ENCODE data around the gene MAN1B1. TPM values are rescaled to one million over a fixed set of nuclear protein-coding genes. Genes with fewer than 3 reads are reported as not detected.

Gene MAN1B1
- total and polyA plus RNA-seq, 7 experiments from 2014 or later: 36.0 to 74.2 (median 64.7) TPM

DNA sequence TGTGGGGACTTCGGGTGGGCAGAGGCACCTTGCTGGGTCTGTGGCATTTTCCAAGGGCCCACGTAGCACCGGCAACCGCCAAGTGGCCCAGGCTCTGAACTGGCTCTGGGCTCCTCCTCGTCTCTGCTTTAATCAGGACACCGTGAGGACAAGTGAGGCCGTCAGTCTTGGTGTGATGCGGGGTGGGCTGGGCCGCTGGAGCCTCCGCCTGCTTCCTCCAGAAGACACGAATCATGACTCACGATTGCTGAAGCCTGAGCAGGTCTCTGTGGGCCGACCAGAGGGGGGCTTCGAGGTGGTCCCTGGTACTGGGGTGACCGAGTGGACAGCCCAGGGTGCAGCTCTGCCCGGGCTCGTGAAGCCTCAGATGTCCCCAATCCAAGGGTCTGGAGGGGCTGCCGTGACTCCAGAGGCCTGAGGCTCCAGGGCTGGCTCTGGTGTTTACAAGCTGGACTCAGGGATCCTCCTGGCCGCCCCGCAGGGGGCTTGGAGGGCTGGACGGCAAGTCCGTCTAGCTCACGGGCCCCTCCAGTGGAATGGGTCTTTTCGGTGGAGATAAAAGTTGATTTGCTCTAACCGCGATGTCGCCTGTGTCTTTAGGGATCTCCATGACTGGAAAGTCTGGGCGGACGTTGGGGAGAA lies 21.9 kb downstream of the MAN1B1 start:
- Mint-ChIP-seq H3K27ac (no peak overlapping the region), H3K36me3 (peaks cover 0 to 5% (median 0%) of the 10 kb centered on the region in 5 donors), H3K4me3 (no peak overlapping the region), H3K9me3 (peaks cover 0 to 2% (median 0%) of the 10 kb centered on the region in 11 donors), H3K4me1 (peaks cover 0 to 11% (median 5%) of the 10 kb centered on the region in 7 donors), H3K27me3 (no peaks in the 10 kb centered on the region)
- POLR2A ChIA-PET: interaction anchor here (0.6 to 1.2 kb wide), 2 partner anchors 10 to 13 kb away, joined by 4 to 7 read pairs; no protein-coding TSS in a partner anchor
- H3K4me3 ChIP-seq (ENCODE audit: low read length): no peak overlapping the region
- CTCF ChIA-PET: no interaction called here
- no peaks in the 10 kb centered on the region for H3K9me3 ChIP-seq (ENCODE audit: control insufficient read depth in 2 of 3, low read length in 3 of 3)
- intact Hi-C loops (cut with micrococcal nuclease): no loop called here
- ATAC-seq (no peak), DNase-seq (no peak)
- H3K27ac ChIP-seq (ENCODE audit: low read depth, low read length): no peak overlapping the region
- peaks cover 7 to 95% (median 16%) of the 10 kb centered on the region in 3 experiments for H3K36me3 ChIP-seq (ENCODE audit: control insufficient read depth in 2 of 3, insufficient read depth in 3 of 3, low read length in 3 of 3)
- H3K4me1 ChIP-seq (ENCODE audit: control insufficient read depth in 2 of 2, insufficient read depth in 2 of 2, low read length in 2 of 2): peaks cover 0 to 4% of the 10 kb centered on the region in 2 donors
- H3K27me3 ChIP-seq (ENCODE audit: control insufficient read depth in 2 of 2, insufficient read depth in 2 of 2, low read length in 2 of 2): no peaks in the 10 kb centered on the region

GRCh38 chr9:137109250-137110146 lies 22.7 kb downstream of the MAN1B1 start:
- H3K4me1 ChIP-seq (ENCODE audit: control insufficient read depth in 2 of 2, insufficient read depth in 2 of 2, low read length in 2 of 2): peaks cover 0 to 4% of the 10 kb centered on the region in 2 donors
- H3K27me3 ChIP-seq (ENCODE audit: control insufficient read depth in 2 of 2, insufficient read depth in 2 of 2, low read length in 2 of 2): no peaks in the 10 kb centered on the region
- Mint-ChIP-seq H3K27me3 (no peaks in the 10 kb centered on the region), H3K4me3 (no peak overlapping the region), H3K9me3 (no peaks in the 10 kb centered on the region), H3K27ac (no peak overlapping the region), H3K36me3 (peaks cover 0 to 5% (median 0%) of the 10 kb centered on the region in 5 donors), H3K4me1 (peaks cover 0 to 11% (median 5%) of the 10 kb centered on the region in 7 donors)
- POLR2A ChIA-PET: interaction anchor here (1.2 kb wide), 1 partner anchor 14 kb away, joined by 7 read pairs; no protein-coding TSS in a partner anchor
- no peaks in the 10 kb centered on the region for H3K9me3 ChIP-seq (ENCODE audit: control insufficient read depth in 2 of 3, low read length in 3 of 3)
- DNase-seq (no peak), ATAC-seq (no peak)
- CTCF ChIA-PET: no interaction called here
- intact Hi-C loops (cut with micrococcal nuclease): no loop called here
- H3K4me3 ChIP-seq (ENCODE audit: low read length): no peak overlapping the region
- H3K36me3 ChIP-seq (ENCODE audit: control insufficient read depth in 2 of 3, insufficient read depth in 3 of 3, low read length in 3 of 3): peaks cover 4 to 87% (median 9%) of the 10 kb centered on the region in 3 experiments
- no peak overlapping the region for H3K27ac ChIP-seq (ENCODE audit: low read depth, low read length)

GRCh38 chr9:137110147-137110910 lies 23.5 kb downstream of the MAN1B1 start:
- Histone ChIP-seq H3K27me3 (ENCODE audit: control insufficient read depth in 2 of 2, insufficient read depth in 2 of 2, low read length in 2 of 2) (no peaks in the 10 kb centered on the region), H3K36me3 (ENCODE audit: control insufficient read depth in 2 of 3, insufficient read depth in 3 of 3, low read length in 3 of 3) (peaks cover 1 to 79% (median 4%) of the 10 kb centered on the region in 3 experiments), H3K27ac (ENCODE audit: low read depth, low read length) (no peak overlapping the region), H3K4me1 (ENCODE audit: control insufficient read depth in 2 of 2, insufficient read depth in 2 of 2, low read length in 2 of 2) (peaks cover 0 to 4% of the 10 kb centered on the region in 2 donors), H3K9me3 (ENCODE audit: control insufficient read depth in 2 of 3, low read length in 3 of 3) (no peaks in the 10 kb centered on the region), H3K4me3 (ENCODE audit: low read length) (no peak overlapping the region)
- Mint-ChIP-seq H3K27me3 (no peaks in the 10 kb centered on the region), H3K4me3 (peak overlapping the region in 3 of 10 donors; percentile 16 to 73 (median 68)), H3K36me3 (peaks cover 0 to 3% (median 0%) of the 10 kb centered on the region in 5 donors), H3K9me3 (no peaks in the 10 kb centered on the region), H3K27ac (no peak overlapping the region), H3K4me1 (peaks cover 0 to 11% (median 5%) of the 10 kb centered on the region in 7 donors)
- intact Hi-C loops (cut with micrococcal nuclease): no loop called here
- CTCF ChIA-PET: no interaction called here
- ATAC-seq (no peak), DNase-seq (no peak)
- POLR2A ChIA-PET: no interaction called here

DNA sequence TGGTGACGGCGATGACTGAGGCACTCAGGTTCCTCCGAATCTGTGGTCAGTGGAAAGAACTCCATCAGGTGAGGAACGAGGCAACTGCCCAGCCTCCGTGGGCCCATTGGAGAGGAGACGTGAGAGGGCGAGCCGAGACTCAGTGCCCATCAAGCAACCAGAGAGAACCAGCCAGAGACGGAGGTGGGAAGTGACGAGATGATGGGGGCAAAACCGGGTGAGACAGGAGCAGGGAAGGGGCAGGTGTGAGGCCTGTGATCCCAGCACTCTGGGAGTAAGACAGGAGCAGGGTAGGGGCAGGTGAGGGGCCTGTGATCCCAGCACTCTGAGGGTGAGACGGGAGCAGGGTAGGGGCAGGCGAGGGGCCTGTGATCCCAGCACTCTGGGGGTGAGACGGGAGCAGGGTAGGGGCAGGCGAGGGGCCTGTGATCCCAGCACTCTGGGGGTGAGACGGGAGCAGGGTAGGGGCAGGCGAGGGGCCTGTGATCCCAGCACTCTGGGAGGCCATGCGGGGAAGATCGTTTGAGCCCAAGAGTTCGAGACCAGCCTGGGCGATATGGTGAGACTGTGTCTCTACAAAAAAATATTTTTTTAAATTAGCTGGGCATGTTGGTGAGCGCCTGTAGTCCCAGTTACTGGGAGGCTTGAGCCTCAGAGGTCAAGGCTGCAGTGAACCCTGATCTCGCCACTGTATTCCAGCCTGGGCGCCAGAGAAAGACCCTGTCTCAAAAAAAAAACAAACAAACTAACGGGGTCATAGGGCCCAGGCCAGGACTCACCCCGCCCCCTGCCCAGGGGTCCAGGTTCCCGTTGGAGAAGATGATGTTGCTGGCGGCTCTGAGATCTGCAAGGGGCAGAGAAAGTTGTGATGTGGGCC lies 24.4 kb downstream of the MAN1B1 start:
- Mint-ChIP-seq H3K4me1 (peaks cover 0 to 11% (median 5%) of the 10 kb centered on the region in 7 donors), H3K36me3 (peaks cover 0 to 3% (median 0%) of the 10 kb centered on the region in 5 donors), H3K27me3 (no peaks in the 10 kb centered on the region), H3K9me3 (no peaks in the 10 kb centered on the region), H3K27ac (peak overlapping the region in 2 of 9 donors; percentile 40 to 81), H3K4me3 (peak overlapping the region in 6 of 10 donors; percentile 16 to 75 (median 30))
- CTCF ChIA-PET: no interaction called here
- Histone ChIP-seq H3K4me1 (ENCODE audit: control insufficient read depth in 2 of 2, insufficient read depth in 2 of 2, low read length in 2 of 2) (peaks cover 0 to 4% of the 10 kb centered on the region in 2 donors), H3K27me3 (ENCODE audit: control insufficient read depth in 2 of 2, insufficient read depth in 2 of 2, low read length in 2 of 2) (no peaks in the 10 kb centered on the region), H3K4me3 (ENCODE audit: low read length) (no peak overlapping the region), H3K27ac (ENCODE audit: low read depth, low read length) (no peak overlapping the region), H3K9me3 (ENCODE audit: control insufficient read depth in 2 of 3, low read length in 3 of 3) (no peaks in the 10 kb centered on the region), H3K36me3 (ENCODE audit: control insufficient read depth in 2 of 3, insufficient read depth in 3 of 3, low read length in 3 of 3) (peaks cover 0 to 71% (median 4%) of the 10 kb centered on the region in 3 experiments)
- no peak for ATAC-seq
- DNase-seq: no peak
- intact Hi-C loops (cut with micrococcal nuclease): no loop called here
- POLR2A ChIA-PET: no interaction called here

DNA sequence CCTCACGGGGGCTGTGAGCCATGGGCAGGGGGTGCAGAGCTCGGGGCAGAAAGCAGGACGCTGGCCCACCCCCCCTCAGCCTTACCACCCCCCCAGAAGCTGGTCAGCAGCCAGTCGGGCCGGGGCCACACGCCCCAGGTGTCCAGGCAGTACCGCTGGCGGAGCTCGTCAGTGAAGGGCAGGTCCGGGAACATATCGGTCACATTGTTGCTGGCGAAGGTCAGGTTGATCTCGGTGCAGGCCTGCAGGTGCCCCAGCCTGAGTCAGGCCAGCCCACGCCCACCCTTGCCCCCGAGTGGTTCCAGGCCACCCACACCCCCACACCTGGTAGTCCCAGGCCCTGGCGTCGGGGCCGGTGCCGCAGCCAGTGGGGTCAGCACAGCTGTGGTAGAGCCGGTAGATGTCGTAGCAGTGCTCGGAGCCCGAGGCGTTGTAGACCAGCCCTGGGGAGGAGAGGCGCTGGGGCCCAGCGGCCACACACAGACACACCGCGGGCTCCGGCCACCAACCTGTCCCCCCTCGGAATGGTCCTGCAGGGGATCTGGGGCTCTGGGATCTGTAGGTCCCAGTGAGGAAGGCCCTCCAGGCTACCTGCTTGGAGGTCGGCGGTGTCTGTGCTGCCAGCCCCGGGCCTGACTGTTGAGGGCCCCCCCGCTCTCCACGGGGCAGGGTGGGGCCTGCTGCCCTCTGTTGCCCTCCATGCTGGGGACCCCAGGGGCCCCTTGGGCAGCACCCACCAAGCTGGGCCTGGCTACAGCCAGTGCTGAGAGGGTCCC lies 25.2 kb downstream of the MAN1B1 start:
- H3K27me3 ChIP-seq (ENCODE audit: control insufficient read depth in 2 of 2, insufficient read depth in 2 of 2, low read length in 2 of 2): no peaks in the 10 kb centered on the region
- H3K9me3 Mint-ChIP-seq: no peaks in the 10 kb centered on the region
- H3K27ac Mint-ChIP-seq: no peak overlapping the region
- peak overlapping the region in 4 of 10 donors; percentile 19 to 75 (median 32) for H3K4me3 Mint-ChIP-seq
- no peak overlapping the region for H3K4me3 ChIP-seq (ENCODE audit: low read length)
- H3K36me3 Mint-ChIP-seq: peaks cover 0 to 3% (median 0%) of the 10 kb centered on the region in 5 donors
- H3K36me3 ChIP-seq (ENCODE audit: control insufficient read depth in 2 of 3, insufficient read depth in 3 of 3, low read length in 3 of 3): peaks cover 0 to 62% (median 4%) of the 10 kb centered on the region in 3 experiments
- no peaks in the 10 kb centered on the region for H3K9me3 ChIP-seq (ENCODE audit: control insufficient read depth in 2 of 3, low read length in 3 of 3)
- POLR2A ChIA-PET: no interaction called here
- intact Hi-C loops (cut with micrococcal nuclease): no loop called here
- H3K4me1 ChIP-seq (ENCODE audit: control insufficient read depth in 2 of 2, insufficient read depth in 2 of 2, low read length in 2 of 2): peaks cover 0 to 4% of the 10 kb centered on the region in 2 donors
- CTCF ChIA-PET: no interaction called here
- H3K27me3 Mint-ChIP-seq: no peaks in the 10 kb centered on the region
- peaks cover 0 to 11% (median 5%) of the 10 kb centered on the region in 7 donors for H3K4me1 Mint-ChIP-seq
- no peak for DNase-seq
- no peak for ATAC-seq
- H3K27ac ChIP-seq (ENCODE audit: low read depth, low read length): no peak overlapping the region
